GM23338 (cell line): ENCODE data around the gene PXYLP1.

Experiments
- EZH2 ChIP-seq: fragments of 200-600 bp; sonication (generic); IDR thresholded peaks from one replicate; pipeline ENCODE4 v1.8.0; 2017; ENCODE audit warnings: antibody characterized with exemption, mild to moderate bottlenecking, low read depth; ENCODE audit not compliant: unreplicated experiment
- EZH2phosphoT487 ChIP-seq: fragments of 200-600 bp; sonication (generic); IDR thresholded peaks from one replicate; pipeline ENCODE4 v1.8.1; 2018; ENCODE audit warnings: antibody characterized with exemption; ENCODE audit not compliant: unreplicated experiment
- JUNB ChIP-seq: IDR thresholded peaks from one replicate; pipeline ENCODE4 v1.6.1; 2016; ENCODE audit warnings: antibody characterized with exemption; ENCODE audit not compliant: unreplicated experiment
- POLR2AphosphoS5 ChIP-seq: IDR thresholded peaks from 2 replicates; pipeline ENCODE4 v1.6.1; 2016; ENCODE audit warnings: antibody characterized with exemption, low read depth
- ZNF114 ChIP-seq: fragments of 250-450 bp; sonication (Bioruptor Pico); IDR thresholded peaks from 2 replicates; pipeline ENCODE4 v1.5.0; 2020; ENCODE audit warnings: mild to moderate bottlenecking, moderate library complexity
- TF ChIP-seq, protein P1 (sequence below), 2 experiments: fragments of 200-600 bp in 1 of 2; sonication (generic) in 1 of 2; conservative IDR thresholded peaks; 2 replicates each; pipeline versions ENCODE4 v1.5.1 to v1.6.1; 2016 to 2017; ENCODE audit warnings: antibody characterized with exemption in 2 of 2, low read depth in 2 of 2, mild to moderate bottlenecking in 2 of 2, moderate library complexity in 1 of 2
- TF ChIP-seq, protein P2 (sequence below): fragments of 250-450 bp; sonication (Bioruptor Pico); IDR thresholded peaks from 2 replicates; pipeline ENCODE4 v1.5.0; 2020; ENCODE audit warnings: mild to moderate bottlenecking, moderate library complexity

DNA sequence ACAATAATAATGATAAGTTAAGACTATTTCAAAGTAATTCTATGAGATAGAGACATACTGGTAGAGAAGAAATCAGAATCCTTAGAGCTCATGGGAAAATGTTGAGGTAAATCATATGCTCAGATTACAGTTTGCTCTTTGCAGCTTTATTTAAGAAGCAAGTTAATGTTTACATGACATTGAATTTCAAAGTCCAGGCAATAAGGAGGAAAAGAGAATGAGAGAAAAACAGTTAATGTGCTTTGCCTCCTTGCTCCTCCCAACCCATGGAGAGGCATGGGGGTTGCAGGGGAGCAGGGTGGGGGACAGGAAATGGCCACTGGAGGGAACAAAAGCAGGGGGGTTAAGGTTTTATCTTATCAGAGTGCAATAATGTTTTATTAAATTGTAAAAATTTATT lies 94.5 kb downstream of the PXYLP1 start:
- TF ChIP-seq, protein P1, sequence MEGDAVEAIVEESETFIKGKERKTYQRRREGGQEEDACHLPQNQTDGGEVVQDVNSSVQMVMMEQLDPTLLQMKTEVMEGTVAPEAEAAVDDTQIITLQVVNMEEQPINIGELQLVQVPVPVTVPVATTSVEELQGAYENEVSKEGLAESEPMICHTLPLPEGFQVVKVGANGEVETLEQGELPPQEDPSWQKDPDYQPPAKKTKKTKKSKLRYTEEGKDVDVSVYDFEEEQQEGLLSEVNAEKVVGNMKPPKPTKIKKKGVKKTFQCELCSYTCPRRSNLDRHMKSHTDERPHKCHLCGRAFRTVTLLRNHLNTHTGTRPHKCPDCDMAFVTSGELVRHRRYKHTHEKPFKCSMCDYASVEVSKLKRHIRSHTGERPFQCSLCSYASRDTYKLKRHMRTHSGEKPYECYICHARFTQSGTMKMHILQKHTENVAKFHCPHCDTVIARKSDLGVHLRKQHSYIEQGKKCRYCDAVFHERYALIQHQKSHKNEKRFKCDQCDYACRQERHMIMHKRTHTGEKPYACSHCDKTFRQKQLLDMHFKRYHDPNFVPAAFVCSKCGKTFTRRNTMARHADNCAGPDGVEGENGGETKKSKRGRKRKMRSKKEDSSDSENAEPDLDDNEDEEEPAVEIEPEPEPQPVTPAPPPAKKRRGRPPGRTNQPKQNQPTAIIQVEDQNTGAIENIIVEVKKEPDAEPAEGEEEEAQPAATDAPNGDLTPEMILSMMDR (conservative IDR thresholded peaks at IDR 0.05; ENCODE audit: low read depth in 2 of 2) = no peak
- no peak for TF ChIP-seq POLR2AphosphoS5
- TF ChIP-seq ZNF114 (CRISPR knock-in tag) = no peak
- no peak for TF ChIP-seq EZH2
- TF ChIP-seq, protein P2, sequence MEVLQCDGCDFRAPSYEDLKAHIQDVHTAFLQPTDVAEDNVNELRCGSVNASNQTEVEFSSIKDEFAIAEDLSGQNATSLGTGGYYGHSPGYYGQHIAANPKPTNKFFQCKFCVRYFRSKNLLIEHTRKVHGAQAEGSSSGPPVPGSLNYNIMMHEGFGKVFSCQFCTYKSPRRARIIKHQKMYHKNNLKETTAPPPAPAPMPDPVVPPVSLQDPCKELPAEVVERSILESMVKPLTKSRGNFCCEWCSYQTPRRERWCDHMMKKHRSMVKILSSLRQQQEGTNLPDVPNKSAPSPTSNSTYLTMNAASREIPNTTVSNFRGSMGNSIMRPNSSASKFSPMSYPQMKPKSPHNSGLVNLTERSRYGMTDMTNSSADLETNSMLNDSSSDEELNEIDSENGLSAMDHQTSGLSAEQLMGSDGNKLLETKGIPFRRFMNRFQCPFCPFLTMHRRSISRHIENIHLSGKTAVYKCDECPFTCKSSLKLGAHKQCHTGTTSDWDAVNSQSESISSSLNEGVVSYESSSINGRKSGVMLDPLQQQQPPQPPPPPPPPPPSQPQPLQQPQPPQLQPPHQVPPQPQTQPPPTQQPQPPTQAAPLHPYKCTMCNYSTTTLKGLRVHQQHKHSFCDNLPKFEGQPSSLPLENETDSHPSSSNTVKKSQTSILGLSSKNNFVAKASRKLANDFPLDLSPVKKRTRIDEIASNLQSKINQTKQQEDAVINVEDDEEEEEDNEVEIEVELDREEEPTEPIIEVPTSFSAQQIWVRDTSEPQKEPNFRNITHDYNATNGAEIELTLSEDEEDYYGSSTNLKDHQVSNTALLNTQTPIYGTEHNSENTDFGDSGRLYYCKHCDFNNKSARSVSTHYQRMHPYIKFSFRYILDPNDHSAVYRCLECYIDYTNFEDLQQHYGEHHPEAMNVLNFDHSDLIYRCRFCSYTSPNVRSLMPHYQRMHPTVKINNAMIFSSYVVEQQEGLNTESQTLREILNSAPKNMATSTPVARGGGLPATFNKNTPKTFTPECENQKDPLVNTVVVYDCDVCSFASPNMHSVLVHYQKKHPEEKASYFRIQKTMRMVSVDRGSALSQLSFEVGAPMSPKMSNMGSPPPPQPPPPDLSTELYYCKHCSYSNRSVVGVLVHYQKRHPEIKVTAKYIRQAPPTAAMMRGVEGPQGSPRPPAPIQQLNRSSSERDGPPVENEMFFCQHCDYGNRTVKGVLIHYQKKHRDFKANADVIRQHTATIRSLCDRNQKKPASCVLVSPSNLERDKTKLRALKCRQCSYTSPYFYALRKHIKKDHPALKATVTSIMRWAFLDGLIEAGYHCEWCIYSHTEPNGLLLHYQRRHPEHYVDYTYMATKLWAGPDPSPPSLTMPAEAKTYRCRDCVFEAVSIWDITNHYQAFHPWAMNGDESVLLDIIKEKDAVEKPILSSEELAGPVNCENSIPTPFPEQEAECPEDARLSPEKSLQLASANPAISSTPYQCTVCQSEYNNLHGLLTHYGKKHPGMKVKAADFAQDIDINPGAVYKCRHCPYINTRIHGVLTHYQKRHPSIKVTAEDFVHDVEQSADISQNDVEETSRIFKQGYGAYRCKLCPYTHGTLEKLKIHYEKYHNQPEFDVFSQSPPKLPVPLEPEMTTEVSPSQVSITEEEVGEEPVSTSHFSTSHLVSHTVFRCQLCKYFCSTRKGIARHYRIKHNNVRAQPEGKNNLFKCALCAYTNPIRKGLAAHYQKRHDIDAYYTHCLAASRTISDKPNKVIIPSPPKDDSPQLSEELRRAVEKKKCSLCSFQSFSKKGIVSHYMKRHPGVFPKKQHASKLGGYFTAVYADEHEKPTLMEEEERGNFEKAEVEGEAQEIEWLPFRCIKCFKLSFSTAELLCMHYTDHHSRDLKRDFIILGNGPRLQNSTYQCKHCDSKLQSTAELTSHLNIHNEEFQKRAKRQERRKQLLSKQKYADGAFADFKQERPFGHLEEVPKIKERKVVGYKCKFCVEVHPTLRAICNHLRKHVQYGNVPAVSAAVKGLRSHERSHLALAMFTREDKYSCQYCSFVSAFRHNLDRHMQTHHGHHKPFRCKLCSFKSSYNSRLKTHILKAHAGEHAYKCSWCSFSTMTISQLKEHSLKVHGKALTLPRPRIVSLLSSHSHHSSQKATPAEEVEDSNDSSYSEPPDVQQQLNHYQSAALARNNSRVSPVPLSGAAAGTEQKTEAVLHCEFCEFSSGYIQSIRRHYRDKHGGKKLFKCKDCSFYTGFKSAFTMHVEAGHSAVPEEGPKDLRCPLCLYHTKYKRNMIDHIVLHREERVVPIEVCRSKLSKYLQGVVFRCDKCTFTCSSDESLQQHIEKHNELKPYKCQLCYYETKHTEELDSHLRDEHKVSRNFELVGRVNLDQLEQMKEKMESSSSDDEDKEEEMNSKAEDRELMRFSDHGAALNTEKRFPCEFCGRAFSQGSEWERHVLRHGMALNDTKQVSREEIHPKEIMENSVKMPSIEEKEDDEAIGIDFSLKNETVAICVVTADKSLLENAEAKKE (CRISPR knock-in tag) = no peak
- no peak for TF ChIP-seq EZH2phosphoT487
- no peak for TF ChIP-seq JUNB
